KMS-11 (cell line): ENCODE data around the gene B3GNT3.

ENCODE experiments used
- H2AFZ ChIP-seq: fragments of 200-600 bp; sonication (generic); 2 replicates; pipeline ENCODE4 v1.6.1; 2016; ENCODE audit warnings: antibody characterized with exemption, mixed run types, low read depth
- H3K27ac ChIP-seq: fragments of 200-600 bp; sonication (generic); 2 replicates; pipeline ENCODE4 v1.6.1; 2016; ENCODE audit warnings: mild to moderate bottlenecking, mixed run types
- H3K27me3 ChIP-seq: fragments of 200-600 bp; sonication (generic); 2 replicates; pipeline ENCODE4 v1.6.1; 2017; ENCODE audit warnings: mild to moderate bottlenecking, low read depth, mixed run types, moderate library complexity; ENCODE audit not compliant: insufficient read depth
- H3K36me3 ChIP-seq: fragments of 200-600 bp; sonication (generic); 2 replicates; pipeline ENCODE4 v1.6.1; 2017; ENCODE audit warnings: mild to moderate bottlenecking, mixed run types; ENCODE audit not compliant: insufficient read depth
- H3K4me1 ChIP-seq: fragments of 200-600 bp; sonication (generic); 2 replicates; pipeline ENCODE4 v1.6.1; 2016; ENCODE audit warnings: mild to moderate bottlenecking, low read depth, mixed run types; ENCODE audit not compliant: poor library complexity, severe bottlenecking
- H3K4me2 ChIP-seq: fragments of 200-600 bp; sonication (generic); 2 replicates; pipeline ENCODE4 v1.7.0; 2016; ENCODE audit warnings: mild to moderate bottlenecking, mixed run types
- H3K4me3 ChIP-seq: fragments of 200-600 bp; sonication (generic); IDR thresholded peaks from 2 replicates; pipeline ENCODE4 v1.6.1; 2017; ENCODE audit warnings: low read depth, low read length, mixed read lengths; ENCODE audit not compliant: insufficient read depth
- H3K79me2 ChIP-seq: fragments of 200-600 bp; sonication (generic); 2 replicates; pipeline ENCODE4 v1.6.1; 2016; ENCODE audit warnings: low read depth, mixed run types; ENCODE audit not compliant: insufficient read depth
- H3K9ac ChIP-seq: fragments of 200-600 bp; sonication (generic); 2 replicates; pipeline ENCODE4 v1.6.1; 2016; ENCODE audit warnings: mild to moderate bottlenecking, mixed run types
- H4K20me1 ChIP-seq: fragments of 200-600 bp; sonication (generic); 2 replicates; pipeline ENCODE4 v1.6.1; 2016; ENCODE audit warnings: mild to moderate bottlenecking, mixed run types; ENCODE audit not compliant: insufficient read depth
- TF ChIP-seq, protein P1 (sequence below): fragments of 200-600 bp; sonication (generic); conservative IDR thresholded peaks from 2 replicates; pipeline ENCODE4 v1.6.1; 2017; ENCODE audit warnings: low read depth, mild to moderate bottlenecking, antibody characterized with exemption, low read length, moderate library complexity, mixed read lengths

The B3GNT3 gene

GRCh38 chr19:17837972-17838371, 43.0 kb downstream of the B3GNT3 start:
- no peak overlapping the region for H3K27ac ChIP-seq
- H2AFZ ChIP-seq: no peak overlapping the region
- H3K36me3 ChIP-seq: no peaks in the 10 kb centered on the region
- TF ChIP-seq, protein P1, sequence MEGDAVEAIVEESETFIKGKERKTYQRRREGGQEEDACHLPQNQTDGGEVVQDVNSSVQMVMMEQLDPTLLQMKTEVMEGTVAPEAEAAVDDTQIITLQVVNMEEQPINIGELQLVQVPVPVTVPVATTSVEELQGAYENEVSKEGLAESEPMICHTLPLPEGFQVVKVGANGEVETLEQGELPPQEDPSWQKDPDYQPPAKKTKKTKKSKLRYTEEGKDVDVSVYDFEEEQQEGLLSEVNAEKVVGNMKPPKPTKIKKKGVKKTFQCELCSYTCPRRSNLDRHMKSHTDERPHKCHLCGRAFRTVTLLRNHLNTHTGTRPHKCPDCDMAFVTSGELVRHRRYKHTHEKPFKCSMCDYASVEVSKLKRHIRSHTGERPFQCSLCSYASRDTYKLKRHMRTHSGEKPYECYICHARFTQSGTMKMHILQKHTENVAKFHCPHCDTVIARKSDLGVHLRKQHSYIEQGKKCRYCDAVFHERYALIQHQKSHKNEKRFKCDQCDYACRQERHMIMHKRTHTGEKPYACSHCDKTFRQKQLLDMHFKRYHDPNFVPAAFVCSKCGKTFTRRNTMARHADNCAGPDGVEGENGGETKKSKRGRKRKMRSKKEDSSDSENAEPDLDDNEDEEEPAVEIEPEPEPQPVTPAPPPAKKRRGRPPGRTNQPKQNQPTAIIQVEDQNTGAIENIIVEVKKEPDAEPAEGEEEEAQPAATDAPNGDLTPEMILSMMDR: no peak
- no peaks in the 10 kb centered on the region for H3K79me2 ChIP-seq
- H4K20me1 ChIP-seq: no peaks in the 10 kb centered on the region
- no peaks in the 10 kb centered on the region for H3K27me3 ChIP-seq
- H3K4me3 ChIP-seq: no peak overlapping the region
- H3K4me2 ChIP-seq: no peak overlapping the region
- H3K9ac ChIP-seq: no peak overlapping the region
- H3K4me1 ChIP-seq: no peaks in the 10 kb centered on the region

- no peaks in the 10 kb centered on the region for H4K20me1 ChIP-seq
- TF ChIP-seq, protein P1: no peak
These were observed 45.1 kb downstream of the B3GNT3 start for GRCh38 chr19:17840019-17840418.

DNA sequence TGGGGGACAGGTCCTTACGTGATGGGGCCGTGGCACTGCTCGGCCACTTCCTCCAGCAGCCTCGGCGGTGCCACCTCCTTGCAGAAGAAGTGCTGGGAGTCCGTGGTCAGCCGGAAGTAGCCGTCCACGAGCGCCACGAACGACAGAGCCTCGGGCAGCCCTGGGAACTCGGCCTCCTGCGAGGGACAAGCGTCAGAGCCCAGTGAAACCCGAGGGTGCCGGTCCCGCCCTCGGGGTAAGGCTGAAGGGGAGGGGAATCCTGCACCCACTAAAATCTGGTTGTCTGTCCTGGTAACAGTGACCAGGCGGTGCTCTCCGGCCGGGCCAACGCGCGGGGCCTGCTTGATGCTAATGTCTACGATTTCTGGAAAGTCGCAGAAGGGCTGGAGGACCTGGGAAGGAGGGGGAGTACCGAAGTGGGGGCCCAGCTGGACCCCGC, 46.5 kb downstream of the B3GNT3 start:
- Histone ChIP-seq H3K9ac (no peak overlapping the region), H3K27ac (no peak overlapping the region), H3K36me3 (no peaks in the 10 kb centered on the region), H3K4me1 (peaks cover under 1% of the 10 kb centered on the region), H3K4me2 (no peak overlapping the region), H3K27me3 (no peaks in the 10 kb centered on the region), H4K20me1 (no peaks in the 10 kb centered on the region), H2AFZ (no peak overlapping the region), H3K4me3 (no peak overlapping the region), H3K79me2 (peaks cover 3% of the 10 kb centered on the region; the same call in 1 of the 2 replicates)
- TF ChIP-seq, protein P1: no peak

More at GRCh38 chr19:17840019-17840418, 45.1 kb downstream of the B3GNT3 start:
- Histone ChIP-seq H3K36me3 (no peaks in the 10 kb centered on the region), H3K4me3 (no peak overlapping the region), H3K9ac (no peak overlapping the region), H3K79me2 (no peaks in the 10 kb centered on the region), H3K27me3 (no peaks in the 10 kb centered on the region), H3K4me2 (no peak overlapping the region), H2AFZ (no peak overlapping the region), H3K27ac (no peak overlapping the region), H3K4me1 (no peaks in the 10 kb centered on the region)

DNA sequence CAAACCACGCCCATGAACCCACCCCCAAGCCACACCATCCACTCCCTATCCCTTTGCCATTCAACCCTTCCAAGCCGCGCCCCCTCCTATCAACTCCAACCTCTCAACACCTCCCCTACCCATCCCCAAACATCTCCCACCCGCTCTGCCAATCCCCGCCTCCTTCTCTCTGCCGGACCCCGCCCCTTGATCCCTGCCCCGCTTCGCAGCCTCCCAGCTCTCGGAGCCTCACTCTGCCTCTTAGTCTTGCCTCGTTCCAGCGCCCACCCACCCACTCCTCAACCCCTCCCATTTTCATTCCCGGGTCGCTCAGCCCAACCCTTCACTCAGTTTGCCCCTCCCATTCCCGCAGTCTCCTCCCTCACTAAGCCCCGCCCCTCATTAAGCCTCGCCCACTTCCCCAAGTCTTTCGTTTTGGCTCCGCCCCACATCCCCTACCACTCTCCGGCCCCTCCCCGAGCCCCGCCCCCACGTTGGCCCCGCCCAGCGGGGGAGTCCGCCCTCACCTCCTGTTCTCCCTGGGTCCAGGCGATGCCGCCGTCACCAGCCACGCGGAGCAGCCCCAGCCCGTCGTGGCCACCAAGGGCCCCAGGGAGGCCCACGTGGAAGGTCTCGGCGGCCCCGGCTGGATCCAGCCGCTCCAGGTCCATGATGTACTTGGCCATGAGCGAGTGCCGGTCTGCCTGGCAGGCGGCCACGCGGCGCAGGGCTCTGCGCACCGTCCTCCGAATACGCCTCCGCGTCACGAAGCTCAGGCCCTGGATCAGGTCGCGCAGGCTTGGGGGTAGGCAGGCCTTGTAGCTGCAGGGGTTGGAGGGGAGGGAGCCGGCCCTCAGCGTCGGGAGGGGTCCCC, 47.1 kb downstream of the B3GNT3 start:
- no peaks in the 10 kb centered on the region for H3K36me3 ChIP-seq
- H3K4me2 ChIP-seq: no peak overlapping the region
- H3K27ac ChIP-seq: no peak overlapping the region
- peaks cover 9% of the 10 kb centered on the region for H3K79me2 ChIP-seq
- peaks cover 7% of the 10 kb centered on the region for H3K4me1 ChIP-seq
- TF ChIP-seq, protein P1: no peak
- no peaks in the 10 kb centered on the region for H4K20me1 ChIP-seq
- H3K9ac ChIP-seq: no peak overlapping the region
- no peak overlapping the region for H2AFZ ChIP-seq
- H3K27me3 ChIP-seq: no peaks in the 10 kb centered on the region
- no peak overlapping the region for H3K4me3 ChIP-seq
